Measurements from ENCODE around the gene RNF150. TPM values are rescaled to one million over a fixed set of nuclear protein-coding genes. Genes with fewer than 3 reads are reported as not detected.
A peak's percentile ranks its signal among the peaks of the same experiment; 100 is the strongest.

The RNF150 gene
- total RNA-seq, 1 experiment from 2014 or later: 2.7 TPM

GRCh38 chr4:141127884-141128283 lies 5.4 kb downstream of the RNF150 start:
- no peak overlapping the region for H3K4me3 ChIP-seq (ENCODE audit: low read depth, low read length, poor library complexity, severe bottlenecking)
- BruUV-seq (replicated peaks): no TSS peak
- H3K9me3 ChIP-seq (ENCODE audit: low read depth, low read length, poor library complexity, severe bottlenecking): no peaks in the 10 kb centered on the region
- intact Hi-C loops (cut with micrococcal nuclease; ENCODE audit: unreplicated experiment): no loop called here
- DNase-seq (ENCODE audit: low spot score): no peak
- peaks cover 16% of the 10 kb centered on the region for H3K27me3 ChIP-seq (replicated peaks; ENCODE audit: insufficient read depth, low read depth, low read length, poor library complexity)
- ChIA-PET POLR2A (ENCODE audit: low non-redundant PET) (no interaction called here), CTCF (no interaction called here)
- H3K27ac ChIP-seq (ENCODE audit: low read depth, low read length, poor library complexity, severe bottlenecking): no peak overlapping the region
- H3K4me1 ChIP-seq (ENCODE audit: insufficient read depth, low read length, poor library complexity, severe bottlenecking): peaks cover 19% of the 10 kb centered on the region
- TF ChIP-seq EZH2 (IDR thresholded peaks at IDR 0.05; ENCODE audit: borderline replicate concordance, low read depth, low read length, poor library complexity, severe bottlenecking) (no peak), CTCF (conservative IDR thresholded peaks at IDR 0.05; ENCODE audit: low read depth, low read length) (no peak)
- H3K36me3 ChIP-seq (ENCODE audit: insufficient read depth, low read length, poor library complexity, severe bottlenecking): no peaks in the 10 kb centered on the region

GRCh38 chr4:141126769-141127168 lies 6.5 kb downstream of the RNF150 start:
- DNase-seq (ENCODE audit: low spot score): peak; percentile 73
- H3K36me3 ChIP-seq (ENCODE audit: insufficient read depth, low read length, poor library complexity, severe bottlenecking): no peaks in the 10 kb centered on the region
- H3K9me3 ChIP-seq (ENCODE audit: low read depth, low read length, poor library complexity, severe bottlenecking): no peaks in the 10 kb centered on the region
- TF ChIP-seq EZH2 (IDR thresholded peaks at IDR 0.05; ENCODE audit: borderline replicate concordance, low read depth, low read length, poor library complexity, severe bottlenecking): no peak
- TF ChIP-seq CTCF (conservative IDR thresholded peaks at IDR 0.05; ENCODE audit: low read depth, low read length): no peak
- intact Hi-C loops (cut with micrococcal nuclease; ENCODE audit: unreplicated experiment): no loop called here
- no TSS peak for BruUV-seq (replicated peaks)
- POLR2A ChIA-PET (ENCODE audit: low non-redundant PET): no interaction called here
- no peak overlapping the region for H3K4me3 ChIP-seq (ENCODE audit: low read depth, low read length, poor library complexity, severe bottlenecking)
- CTCF ChIA-PET: no interaction called here
- peaks cover 19% of the 10 kb centered on the region for H3K4me1 ChIP-seq (ENCODE audit: insufficient read depth, low read length, poor library complexity, severe bottlenecking)
- no peak overlapping the region for H3K27ac ChIP-seq (ENCODE audit: low read depth, low read length, poor library complexity, severe bottlenecking)
- H3K27me3 ChIP-seq (replicated peaks; ENCODE audit: insufficient read depth, low read depth, low read length, poor library complexity): peaks cover 14% of the 10 kb centered on the region

GRCh38 chr4:141124224-141124623 lies 9.0 kb downstream of the RNF150 start:
- no TSS peak for BruUV-seq (replicated peaks)
- Histone ChIP-seq H3K9me3 (ENCODE audit: low read depth, low read length, poor library complexity, severe bottlenecking) (no peaks in the 10 kb centered on the region), H3K4me1 (ENCODE audit: insufficient read depth, low read length, poor library complexity, severe bottlenecking) (peaks cover 19% of the 10 kb centered on the region), H3K4me3 (ENCODE audit: low read depth, low read length, poor library complexity, severe bottlenecking) (no peak overlapping the region), H3K36me3 (ENCODE audit: insufficient read depth, low read length, poor library complexity, severe bottlenecking) (no peaks in the 10 kb centered on the region), H3K27me3 (replicated peaks; ENCODE audit: insufficient read depth, low read depth, low read length, poor library complexity) (no peaks in the 10 kb centered on the region), H3K27ac (ENCODE audit: low read depth, low read length, poor library complexity, severe bottlenecking) (no peak overlapping the region)
- DNase-seq (ENCODE audit: low spot score): no peak
- ChIA-PET CTCF (no interaction called here), POLR2A (ENCODE audit: low non-redundant PET) (no interaction called here)
- TF ChIP-seq CTCF (conservative IDR thresholded peaks at IDR 0.05; ENCODE audit: low read depth, low read length) (no peak), EZH2 (IDR thresholded peaks at IDR 0.05; ENCODE audit: borderline replicate concordance, low read depth, low read length, poor library complexity, severe bottlenecking) (no peak)
- intact Hi-C loops (cut with micrococcal nuclease; ENCODE audit: unreplicated experiment): no loop called here

All from A673 (cell line).